HUES6 (cell line): Measurements from ENCODE around the gene USP2.

Experiments used
- H3K27ac ChIP-seq: 2 replicates; pipeline ENCODE4 v1.7.0; 2013; ENCODE audit warnings: low read depth, mild to moderate bottlenecking, low read length, inconsistent platforms
- H3K27me3 ChIP-seq: 2 replicates; pipeline ENCODE4 v1.6.1; 2013; ENCODE audit warnings: low read length; ENCODE audit not compliant: control insufficient read depth, insufficient read depth
- H3K36me3 ChIP-seq: 2 replicates; pipeline ENCODE4 v1.6.1; 2013; ENCODE audit warnings: low read length; ENCODE audit not compliant: control insufficient read depth, insufficient read depth
- H3K4me1 ChIP-seq: 2 replicates; pipeline ENCODE4 v1.6.1; 2013; ENCODE audit warnings: low read length; ENCODE audit not compliant: control insufficient read depth, insufficient read depth
- H3K4me3 ChIP-seq: 2 replicates; pipeline ENCODE4 v1.5.1; 2013; ENCODE audit warnings: low read depth, low read length
- H3K9ac ChIP-seq: one replicate; pipeline ENCODE4 v1.6.1; 2013; ENCODE audit warnings: mild to moderate bottlenecking, low read length
- H3K9me3 ChIP-seq: 2 replicates; pipeline ENCODE4 v1.6.1; 2013; ENCODE audit warnings: low read depth, low read length; ENCODE audit not compliant: control insufficient read depth, insufficient read depth

The USP2 gene

GRCh38 chr11:119376197-119376847, 5.2 kb downstream of the USP2 start:
- Histone ChIP-seq H3K36me3 (no peaks in the 10 kb centered on the region), H3K4me1 (peaks cover 64% of the 10 kb centered on the region), H3K27me3 (peaks cover 12% of the 10 kb centered on the region), H3K4me3 (no peak overlapping the region), H3K9me3 (no peaks in the 10 kb centered on the region), H3K27ac (no peak overlapping the region), H3K9ac (no peak overlapping the region)

GRCh38 chr11:119375337-119376196, 5.9 kb downstream of the USP2 start:
- H3K9ac ChIP-seq, result no peak overlapping the region
- peaks cover 65% of the 10 kb centered on the region for H3K4me1 ChIP-seq
- H3K27ac ChIP-seq, result no peak overlapping the region
- H3K36me3 ChIP-seq, result no peaks in the 10 kb centered on the region
- no peak overlapping the region for H3K4me3 ChIP-seq
- H3K27me3 ChIP-seq, result peaks cover 6% of the 10 kb centered on the region
- no peaks in the 10 kb centered on the region for H3K9me3 ChIP-seq

GRCh38 chr11:119374632-119375336, 6.7 kb downstream of the USP2 start:
- no peaks in the 10 kb centered on the region for H3K36me3 ChIP-seq
- no peak overlapping the region for H3K27ac ChIP-seq
- H3K27me3 ChIP-seq, result no peaks in the 10 kb centered on the region
- H3K9ac ChIP-seq, result no peak overlapping the region
- no peak overlapping the region for H3K4me3 ChIP-seq
- peaks cover 63% of the 10 kb centered on the region for H3K4me1 ChIP-seq
- H3K9me3 ChIP-seq, result no peaks in the 10 kb centered on the region

- H3K4me3 ChIP-seq, result no peak overlapping the region
- no peaks in the 10 kb centered on the region for H3K36me3 ChIP-seq
- no peak overlapping the region for H3K9ac ChIP-seq
- no peaks in the 10 kb centered on the region for H3K9me3 ChIP-seq
- no peaks in the 10 kb centered on the region for H3K27me3 ChIP-seq
- H3K27ac ChIP-seq, result no peak overlapping the region
- H3K4me1 ChIP-seq, result peaks cover 58% of the 10 kb centered on the region
Observed at GRCh38 chr11:119373921-119374631, 7.4 kb downstream of the USP2 start.

- Histone ChIP-seq H3K27ac (no peak overlapping the region), H3K9ac (no peak overlapping the region), H3K27me3 (no peaks in the 10 kb centered on the region; the same call in 1 of the 2 replicates), H3K9me3 (no peaks in the 10 kb centered on the region), H3K4me1 (peaks cover 54% of the 10 kb centered on the region), H3K36me3 (no peaks in the 10 kb centered on the region), H3K4me3 (no peak overlapping the region)
Observed at GRCh38 chr11:119373059-119373920, 8.2 kb downstream of the USP2 start.

GRCh38 chr11:119372260-119373058, 9.0 kb downstream of the USP2 start:
- H3K4me1 ChIP-seq, result peaks cover 53% of the 10 kb centered on the region
- no peak overlapping the region for H3K27ac ChIP-seq
- no peak overlapping the region for H3K4me3 ChIP-seq
- H3K9ac ChIP-seq, result no peak overlapping the region
- peaks cover 6% of the 10 kb centered on the region for H3K27me3 ChIP-seq
- no peaks in the 10 kb centered on the region for H3K36me3 ChIP-seq
- no peaks in the 10 kb centered on the region for H3K9me3 ChIP-seq

- Histone ChIP-seq H3K9me3 (no peaks in the 10 kb centered on the region), H3K4me3 (no peak overlapping the region), H3K36me3 (no peaks in the 10 kb centered on the region), H3K27ac (no peak overlapping the region), H3K9ac (no peak overlapping the region), H3K27me3 (peaks cover 12% of the 10 kb centered on the region), H3K4me1 (peaks cover 47% of the 10 kb centered on the region)
Observed at GRCh38 chr11:119371778-119372182, 9.7 kb downstream of the USP2 start.

- H3K9ac ChIP-seq, result no peak overlapping the region
- H3K27ac ChIP-seq, result no peak overlapping the region
- peaks cover 41% of the 10 kb centered on the region for H3K4me1 ChIP-seq
Observed at GRCh38 chr11:119371067-119371601, 10.4 kb downstream of the USP2 start.

GRCh38 chr11:119370486-119371046, 10.9 kb downstream of the USP2 start:
- Histone ChIP-seq H3K9ac (no peak overlapping the region), H3K27me3 (peaks cover 22% of the 10 kb centered on the region), H3K4me1 (peaks cover 36% of the 10 kb centered on the region), H3K36me3 (no peaks in the 10 kb centered on the region), H3K9me3 (no peaks in the 10 kb centered on the region), H3K27ac (no peak overlapping the region), H3K4me3 (no peak overlapping the region)

More at GRCh38 chr11:119371067-119371601, 10.4 kb downstream of the USP2 start:
- H3K4me3 ChIP-seq, result no peak overlapping the region
- no peaks in the 10 kb centered on the region for H3K9me3 ChIP-seq
- no peaks in the 10 kb centered on the region for H3K36me3 ChIP-seq
- H3K27me3 ChIP-seq, result peaks cover 18% of the 10 kb centered on the region
